ENCODE measurements around the gene DLG5.
"Not testable (repeated sequence)": the region's sequence is repeated elsewhere in the genome, so short reads cannot be mapped to it uniquely, and the experiment has no call there.

The DLG5 gene

DNA sequence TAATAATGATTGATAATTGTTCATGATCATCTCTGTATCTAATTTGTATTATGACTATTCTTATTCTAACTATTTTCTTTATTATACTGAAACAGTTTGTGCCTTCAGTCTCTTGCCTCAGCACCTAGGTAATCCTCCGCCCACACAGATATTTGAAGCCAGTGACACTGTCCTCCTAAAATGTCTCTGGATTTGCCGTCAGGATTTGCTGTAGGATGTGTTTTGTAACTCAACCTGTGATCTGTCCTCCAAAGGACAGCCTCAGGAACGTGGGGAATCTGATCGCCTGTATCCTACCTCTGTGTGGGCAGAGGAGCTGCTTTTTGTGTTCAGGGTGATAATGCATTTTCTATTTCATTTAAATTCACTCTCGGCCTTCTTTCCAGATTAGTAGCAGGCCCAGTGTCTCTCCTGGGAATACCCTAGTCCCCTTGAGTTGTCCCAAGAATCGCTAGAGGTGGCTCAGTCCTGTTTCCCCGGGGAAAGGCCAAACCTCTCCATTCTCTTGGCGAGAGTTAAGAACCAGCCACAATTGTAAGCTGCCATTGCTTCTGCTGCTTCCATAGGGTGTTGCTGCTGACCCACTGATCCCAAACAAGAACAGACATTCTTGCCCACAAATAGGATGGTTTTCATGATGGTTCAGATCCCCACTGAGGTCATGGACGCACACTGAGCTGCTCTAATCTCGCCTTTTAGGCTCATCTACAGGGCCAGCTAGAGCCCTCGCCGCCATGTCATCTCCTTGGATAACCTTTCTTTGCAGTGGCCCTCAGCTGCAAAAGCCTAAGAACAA, 152.7 kb downstream of the DLG5 start:
- DNase-seq (ENCODE audit: extremely low read depth, insufficient read length), result no peak
- Histone ChIP-seq H3K36me3 (ENCODE audit: control insufficient read depth, insufficient read depth, low read length) (no peaks in the 10 kb centered on the region), H3K4me3 (replicated peaks; ENCODE audit: low read depth, low read length) (no peak overlapping the region), H3K27me3 (replicated peaks; ENCODE audit: control insufficient read depth, insufficient read depth, low read length) (no peaks in the 10 kb centered on the region)
- no peak for TF ChIP-seq CTCF (IDR thresholded peaks at IDR 0.05; ENCODE audit: insufficient read depth, low read length, poor library complexity, severe bottlenecking)

GRCh38 chr10:77772852-77773600, 153.5 kb downstream of the DLG5 start:
- DNase-seq (ENCODE audit: extremely low read depth, insufficient read length); H3K36me3 ChIP-seq (ENCODE audit: control insufficient read depth, insufficient read depth, low read length): not testable (repeated sequence)

DNA sequence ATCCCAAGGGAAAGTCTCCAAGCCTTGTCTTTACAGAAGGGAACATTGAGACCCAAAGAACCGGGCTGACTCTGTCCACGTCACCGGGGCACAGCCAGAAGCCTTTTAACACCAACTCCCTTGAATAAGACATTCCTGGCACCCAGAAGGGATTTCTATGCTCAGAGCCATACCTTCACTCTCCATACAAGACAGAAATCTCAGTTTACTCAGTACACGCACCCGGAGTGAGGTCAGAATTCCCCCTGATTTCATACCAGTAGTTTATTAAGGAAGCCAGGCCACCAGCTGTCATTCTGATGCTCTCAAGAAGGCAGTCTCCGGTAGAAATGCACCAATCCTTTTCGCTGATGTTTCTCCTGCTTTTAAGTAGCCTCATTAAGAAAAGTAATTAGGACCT, 154.7 kb downstream of the DLG5 start:
- no peak for DNase-seq (ENCODE audit: extremely low read depth, insufficient read length)
- Histone ChIP-seq H3K4me3 (replicated peaks; ENCODE audit: low read depth, low read length) (no peak overlapping the region), H3K36me3 (ENCODE audit: control insufficient read depth, insufficient read depth, low read length) (no peaks in the 10 kb centered on the region), H3K27me3 (replicated peaks; ENCODE audit: control insufficient read depth, insufficient read depth, low read length) (no peaks in the 10 kb centered on the region)
- no peak for TF ChIP-seq CTCF (IDR thresholded peaks at IDR 0.05; ENCODE audit: insufficient read depth, low read length, poor library complexity, severe bottlenecking)

More at GRCh38 chr10:77772852-77773600, 153.5 kb downstream of the DLG5 start:
- not testable (repeated sequence) for H3K4me3 ChIP-seq (replicated peaks; ENCODE audit: low read depth, low read length); H3K27me3 ChIP-seq (replicated peaks; ENCODE audit: control insufficient read depth, insufficient read depth, low read length)

- no peaks in the 10 kb centered on the region for H3K36me3 ChIP-seq (ENCODE audit: control insufficient read depth, insufficient read depth, low read length)
- no peak overlapping the region for H3K4me3 ChIP-seq (replicated peaks; ENCODE audit: low read depth, low read length)
- TF ChIP-seq CTCF (IDR thresholded peaks at IDR 0.05; ENCODE audit: insufficient read depth, low read length, poor library complexity, severe bottlenecking), result no peak
- DNase-seq (ENCODE audit: extremely low read depth, insufficient read length), result no peak
- no peaks in the 10 kb centered on the region for H3K27me3 ChIP-seq (replicated peaks; ENCODE audit: control insufficient read depth, insufficient read depth, low read length)
Measured at GRCh38 chr10:77771450-77771849, 155.1 kb downstream of the DLG5 start.

DNA sequence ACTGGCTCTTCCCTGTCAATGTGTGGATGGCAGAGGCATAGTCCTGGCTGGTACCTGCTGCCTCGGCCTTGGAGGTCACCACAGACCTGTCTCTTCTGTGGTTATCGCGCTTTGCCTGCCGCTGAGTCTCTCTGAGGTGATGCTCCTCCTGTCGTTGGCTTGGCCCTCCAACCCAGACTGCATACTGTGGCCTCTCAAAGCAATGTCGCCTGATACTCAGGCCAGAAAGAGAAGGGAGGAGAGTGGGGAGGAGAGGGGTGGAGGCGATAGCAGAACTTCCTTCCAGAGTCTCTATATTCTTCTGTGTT, 155.7 kb downstream of the DLG5 start:
- no peak for TF ChIP-seq CTCF (IDR thresholded peaks at IDR 0.05; ENCODE audit: insufficient read depth, low read length, poor library complexity, severe bottlenecking)
- Histone ChIP-seq H3K4me3 (replicated peaks; ENCODE audit: low read depth, low read length) (no peak overlapping the region), H3K27me3 (replicated peaks; ENCODE audit: control insufficient read depth, insufficient read depth, low read length) (no peaks in the 10 kb centered on the region), H3K36me3 (ENCODE audit: control insufficient read depth, insufficient read depth, low read length) (no peaks in the 10 kb centered on the region)
- DNase-seq (ENCODE audit: extremely low read depth, insufficient read length), result no peak

DNA sequence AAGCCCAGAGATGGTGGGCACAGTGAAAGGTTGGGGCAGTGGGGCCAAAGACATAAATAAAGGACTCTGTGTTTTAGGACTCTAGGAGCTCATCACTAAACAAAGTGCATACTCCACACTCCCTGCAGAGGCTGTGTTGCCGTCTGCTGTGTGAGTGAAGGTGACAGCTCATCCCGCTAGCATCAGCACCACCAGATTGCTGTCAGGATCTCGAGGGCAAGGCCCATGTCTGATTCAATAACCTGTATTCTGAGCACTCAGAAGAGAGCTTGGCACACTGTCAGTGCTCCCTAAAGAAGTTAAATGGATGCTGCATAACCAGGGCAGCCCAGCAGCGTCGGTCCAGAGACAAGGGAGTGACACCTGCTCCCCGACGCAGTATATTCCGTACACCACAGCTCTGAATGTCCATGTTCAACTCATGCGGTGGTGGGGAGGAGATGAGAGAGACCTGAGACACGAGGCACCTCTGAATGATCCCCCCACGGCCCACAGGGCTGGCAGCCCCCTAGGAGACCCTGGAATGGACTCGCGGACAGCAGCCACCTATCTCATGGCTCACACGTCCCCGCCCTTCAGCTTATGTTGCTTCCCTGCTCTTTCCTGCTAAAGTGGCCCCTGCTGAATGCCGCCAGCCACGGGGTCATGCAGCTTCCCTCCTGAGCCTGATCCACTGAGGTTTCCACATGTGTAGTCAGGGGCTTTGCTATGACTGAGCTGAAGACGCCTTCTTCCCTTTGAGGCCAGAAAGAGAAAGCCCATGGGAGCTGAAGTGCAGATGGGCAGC, 156.3 kb downstream of the DLG5 start:
- no peaks in the 10 kb centered on the region for H3K27me3 ChIP-seq (replicated peaks; ENCODE audit: control insufficient read depth, insufficient read depth, low read length)
- no peak for TF ChIP-seq CTCF (IDR thresholded peaks at IDR 0.05; ENCODE audit: insufficient read depth, low read length, poor library complexity, severe bottlenecking)

More for the DNA sequence above, 156.3 kb downstream of the DLG5 start:
- H3K4me3 ChIP-seq (replicated peaks; ENCODE audit: low read depth, low read length), result no peak overlapping the region
- no peak for DNase-seq (ENCODE audit: extremely low read depth, insufficient read length)
- no peaks in the 10 kb centered on the region for H3K36me3 ChIP-seq (ENCODE audit: control insufficient read depth, insufficient read depth, low read length)

Data from GM06990 (cell line).